Heart right ventricle (tissue), 16 donors: ENCODE data around the gene METTL1. TPM values are rescaled to one million over a fixed set of nuclear protein-coding genes. Genes with fewer than 3 reads are reported as not detected.
"Not testable (repeated sequence)": the region's sequence is repeated elsewhere in the genome, so short reads cannot be mapped to it uniquely, and the experiment has no call there.

ENCODE experiments used
- ATAC-seq, 8 donors: fragments of 200-7000 bp; cut with Tn5 transposase; one replicate each; pipeline ENCODE4 v1.9.1; 2020; ENCODE audit warnings: mild to moderate bottlenecking in 8 of 8, moderate library complexity in 8 of 8, moderate number of reproducible peaks in 1 of 8
- DNase-seq, 2 donors: peaks; one replicate each; pipeline ENCODE4 v3.0.0-alpha.2; 2020
- H3K27ac ChIP-seq, 10 donors: fragments of 200-600 bp; sonication (generic) in 2 of 10; one replicate each; pipeline versions ENCODE4 v1.5.0 to v1.8.0; 2020 to 2022; ENCODE audit warnings: mild to moderate bottlenecking in 3 of 10
- H3K27me3 ChIP-seq, 7 donors: fragments of 200-600 bp; one replicate each; pipeline ENCODE4 v1.8.0; 2021 to 2022; ENCODE audit warnings: mild to moderate bottlenecking in 2 of 7
- H3K36me3 ChIP-seq, 9 donors: fragments of 200-600 bp; sonication (generic) in 1 of 9; one replicate each; pipeline versions ENCODE4 v1.5.0 to v1.8.0; 2020 to 2022; ENCODE audit warnings: mild to moderate bottlenecking in 2 of 9
- H3K4me1 ChIP-seq, 9 donors: fragments of 200-600 bp; sonication (generic) in 1 of 9; one replicate each; pipeline versions ENCODE4 v1.5.0 to v1.8.0; 2020 to 2022; ENCODE audit warnings: mild to moderate bottlenecking in 4 of 9
- H3K4me3 ChIP-seq, 10 donors: fragments of 200-600 bp; sonication (generic) in 2 of 10; one replicate each; pipeline versions ENCODE4 v1.5.0 to v1.8.0; 2020 to 2022; ENCODE audit warnings: mild to moderate bottlenecking in 7 of 10, moderate library complexity in 2 of 10
- H3K9me3 ChIP-seq, 11 donors: fragments of 200-600 bp in 10 of 11; sonication (generic) in 2 of 11; one replicate each; pipeline versions ENCODE4 v1.5.0 to v1.8.0; 2013 to 2022; ENCODE audit warnings: mild to moderate bottlenecking in 2 of 11, control low read depth in 1 of 11, moderate library complexity in 1 of 11
- CTCF ChIP-seq, 9 donors: fragments of 200-600 bp; sonication (generic) in 2 of 9; IDR thresholded peaks; one replicate each; pipeline versions ENCODE4 v1.5.0 to v1.8.0; 2021 to 2022; ENCODE audit warnings: antibody characterized with exemption in 9 of 9, mild to moderate bottlenecking in 5 of 9, moderate library complexity in 1 of 9
- WGBS, 2 donors: extraction: QIAGEN DNeasy Blood & Tissue Kit; methylation state at CpG; one replicate each; pipeline ENCODE4 v1.1.7; 2013; ENCODE audit warnings: inconsistent platforms in 1 of 2; 5-methylcytosine and 5-hydroxymethylcytosine counted together
- intact Hi-C, 10 donors: fragments of 100-400 bp; cut with DNase I; formaldehyde crosslinking; loops; one replicate each; pipeline versions ENCODE4 v1.11.1 to v1.14.2; 2022
- polyA plus RNA-seq, 2 donors: library from polyadenylated mRNA; stranded (reverse); fragments of 200-250 nt; gene quantifications; one replicate each; pipeline ENCODE4 v1.2.3, GENCODE V29; 2013
- total RNA-seq, 10 donors: library from RNA; stranded (reverse); fragmentation: NEBNext Ultra II Directional in 3 of 10; extraction: Animal tissue kit (Norgen Biotek cat#: 25700) in 3 of 10; gene quantifications; one replicate each; pipeline versions ENCODE4 v1.2.1 to v1.2.4, GENCODE V29; 2021 to 2023
- donor health status: Arrhythmogenic right ventricular cardiomyopathy.
- donor health status: ischemic (EF 13 %, LVEDD 7.1; RV severe dilation, severe dysfunction).
- donor health status: healthy with polysubstance abuse.
- donor health status: DM: no; HTN: yes; CAD: no.
- donor health status: DM: no; HTN: no; CAD: no.
- donor health status: ischemic (EF 25% LVEDD 6.9; RV normal size, moderate dysfunction).
- donor health status: ischemic (EF 25% LVEDD 5.7; RV mildly dilated, moderate dysfunction).
- donor health status: healthy.
- donor health status: DM: yes; HTN: yes; CAD: no.
- donor health status: Ischemic cardiomyopathy.
- donor health status: ischemic (EF 35%, LVEDD 5.7; RV mildly dilated, moderate dysfunction).
- donor health status: nonischemic (EF 11% LVEDD 7.7; RV severe dilation, severe dysfunction).
- donor health status: DM: yes; HTN: yes; CAD: no.
- donor health status: PGD.
- donor health status: ischemic (EF 29% LVEDD 5.4; RV normal size, mild dysfunction).
- donor health status: nonischemic (EF 23%, LVEDD 6.1; RV moderate dilation, normal function).

METTL1 gene
- total and polyA plus RNA-seq, 12 donors = 5.6 to 29.4 (median 8.3) TPM

DNA sequence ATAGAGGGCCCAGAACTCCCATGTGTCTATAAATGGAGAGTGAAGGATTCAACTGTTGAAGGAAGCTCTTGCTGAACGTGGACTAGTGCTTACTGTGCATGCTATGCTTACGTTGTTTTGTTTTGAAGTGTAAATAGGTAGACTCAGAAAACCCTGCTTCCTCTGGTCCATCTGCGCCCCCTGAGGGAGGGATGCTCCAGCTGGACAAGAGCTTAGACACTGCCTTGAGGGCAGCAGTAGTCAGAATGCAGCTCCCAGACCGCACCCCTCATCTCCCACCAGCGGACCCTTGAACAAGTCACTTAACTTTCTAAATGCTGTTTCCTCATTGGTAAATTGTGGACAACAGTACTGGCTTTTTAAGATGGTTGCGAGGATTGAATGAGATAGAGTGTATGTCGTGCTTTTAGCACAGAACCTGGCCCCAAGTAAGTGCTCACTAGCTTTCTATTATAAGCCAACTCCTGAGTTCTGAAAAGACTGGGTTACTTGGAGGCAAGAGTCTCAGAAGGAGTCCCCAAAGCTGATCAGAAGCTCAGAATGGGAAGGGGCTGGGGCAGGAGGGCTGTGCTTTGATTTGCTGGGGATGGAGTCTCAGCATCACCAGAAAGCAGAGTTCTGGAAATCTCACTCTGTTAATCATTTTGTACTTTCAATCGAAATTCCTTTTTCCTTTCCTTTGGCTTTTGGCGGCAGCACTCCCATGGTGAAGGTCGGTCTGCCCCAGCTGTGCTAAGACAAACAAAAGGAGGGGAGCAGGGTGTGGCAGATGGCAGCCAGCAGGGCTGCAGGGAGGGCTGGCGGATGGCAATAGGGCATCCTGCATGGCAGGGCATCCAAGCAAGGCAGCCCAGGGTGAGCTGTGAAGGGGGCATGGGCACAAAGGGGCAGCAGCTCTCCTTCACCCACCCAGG is 48.9 kb downstream of the METTL1 start:
- H3K27ac ChIP-seq = no peak overlapping the region
- peaks cover 0 to 13% (median 0%) of the 10 kb centered on the region in 7 donors for H3K27me3 ChIP-seq
- DNase-seq (no peak), ATAC-seq (no peak)
- H3K9me3 ChIP-seq = no peaks in the 10 kb centered on the region
- peaks cover 0 to 22% (median 14%) of the 10 kb centered on the region in 9 donors for H3K4me1 ChIP-seq
- TF ChIP-seq CTCF (IDR thresholded peaks at IDR 0.05) = no peak
- no peak overlapping the region for H3K4me3 ChIP-seq
- intact Hi-C loops = no loop called here
- H3K36me3 ChIP-seq = peaks cover 0 to 64% (median 34%) of the 10 kb centered on the region in 9 donors
- WGBS, 2 donors = 54 to 60% methylated on average over 11 of the region's 11 CpGs

- ATAC-seq, H3K27ac ChIP-seq, H3K9me3 ChIP-seq, DNase-seq, H3K4me3 ChIP-seq, intact Hi-C loops: not testable (repeated sequence)
- H3K4me1 ChIP-seq = peaks cover 0 to 14% (median 10%) of the 10 kb centered on the region in 9 donors
- 92 to 94% methylated on average over 16 of the region's 16 CpGs for WGBS, 2 donors
- peaks cover 0 to 64% (median 43%) of the 10 kb centered on the region in 9 donors for H3K36me3 ChIP-seq
- H3K27me3 ChIP-seq = peaks cover 0 to 13% (median 0%) of the 10 kb centered on the region in 7 donors
Measured at GRCh38 chr12:57721846-57722608, 49.9 kb downstream of the METTL1 start.

DNA sequence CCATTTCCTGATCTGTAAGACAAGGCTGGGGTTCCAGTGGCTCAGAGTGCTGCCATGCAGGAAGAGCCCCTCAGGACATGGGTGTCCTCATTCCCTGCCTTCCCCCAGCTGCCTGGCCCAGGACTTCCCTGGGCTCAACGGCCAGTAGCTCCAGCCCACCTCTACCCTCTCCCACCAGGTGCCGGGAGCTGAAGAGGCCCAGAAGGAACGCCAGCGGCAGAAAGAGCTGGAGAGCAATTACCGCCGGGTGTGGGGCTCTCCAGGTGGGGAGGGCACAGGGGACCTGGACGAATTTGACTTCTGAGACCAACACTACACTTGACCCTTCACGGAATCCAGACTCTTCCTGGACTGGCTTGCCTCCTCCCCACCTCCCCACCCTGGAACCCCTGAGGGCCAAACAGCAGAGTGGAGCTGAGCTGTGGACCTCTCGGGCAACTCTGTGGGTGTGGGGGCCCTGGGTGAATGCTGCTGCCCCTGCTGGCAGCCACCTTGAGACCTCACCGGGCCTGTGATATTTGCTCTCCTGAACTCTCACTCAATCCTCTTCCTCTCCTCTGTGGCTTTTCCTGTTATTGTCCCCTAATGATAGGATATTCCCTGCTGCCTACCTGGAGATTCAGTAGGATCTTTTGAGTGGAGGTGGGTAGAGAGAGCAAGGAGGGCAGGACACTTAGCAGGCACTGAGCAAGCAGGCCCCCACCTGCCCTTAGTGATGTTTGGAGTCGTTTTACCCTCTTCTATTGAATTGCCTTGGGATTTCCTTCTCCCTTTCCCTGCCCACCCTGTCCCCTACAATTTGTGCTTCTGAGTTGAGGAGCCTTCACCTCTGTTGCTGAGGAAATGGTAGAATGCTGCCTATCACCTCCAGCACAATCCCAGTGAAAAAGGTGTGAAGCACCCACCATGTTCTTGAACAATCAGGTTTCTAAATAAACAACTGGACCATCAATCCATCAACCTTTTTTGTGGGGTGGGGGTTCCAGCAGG is 51.0 kb downstream of the METTL1 start:
- Histone ChIP-seq H3K9me3 (no peaks in the 10 kb centered on the region), H3K4me3 (no peak overlapping the region), H3K27me3 (peaks cover 0 to 13% (median 0%) of the 10 kb centered on the region in 7 donors), H3K27ac (no peak overlapping the region), H3K4me1 (peaks cover 0 to 3% (median 2%) of the 10 kb centered on the region in 9 donors), H3K36me3 (peaks cover 0 to 65% (median 52%) of the 10 kb centered on the region in 9 donors)
- TF ChIP-seq CTCF (IDR thresholded peaks at IDR 0.05) = no peak
- DNase-seq (no peak), ATAC-seq (peak in 1 of 8 donors; percentile 10)
- 82 to 85% methylated on average over 11 of the region's 11 CpGs for WGBS, 2 donors
- intact Hi-C loops = no loop called here

- 92 to 94% methylated on average over 20 of the region's 20 CpGs for WGBS, 2 donors
- intact Hi-C loops = no loop called here
- no peaks in the 10 kb centered on the region for H3K4me1 ChIP-seq
- ATAC-seq (peak in 1 of 8 donors; percentile 10), DNase-seq (no peak)
- H3K27ac ChIP-seq = no peak overlapping the region
- H3K27me3 ChIP-seq = peaks cover 0 to 8% (median 0%) of the 10 kb centered on the region in 7 donors
- H3K4me3 ChIP-seq = no peak overlapping the region
- no peak for TF ChIP-seq CTCF (IDR thresholded peaks at IDR 0.05)
- H3K9me3 ChIP-seq = no peaks in the 10 kb centered on the region
- peaks cover 0 to 73% (median 55%) of the 10 kb centered on the region in 9 donors for H3K36me3 ChIP-seq
Measured at GRCh38 chr12:57719777-57720605, 51.9 kb downstream of the METTL1 start.
